M059J (cell line): ENCODE measurements around the gene METAP2. TPM values are rescaled to one million over a fixed set of nuclear protein-coding genes. Genes with fewer than 3 reads are reported as not detected.
A peak's percentile ranks its signal among the peaks of the same experiment; 100 is the strongest.
"Not testable (repeated sequence)": the region's sequence is repeated elsewhere in the genome, so short reads cannot be mapped to it uniquely, and the experiment has no call there.

ENCODE experiments used
- DNase-seq: peaks from one replicate; pipeline ENCODE4 v3.0.0-alpha.2; 2012; ENCODE audit warnings: low read depth
- total RNA-seq: library from RNA; depleted of rRNA; stranded (reverse); fragments of >200 nt; shearing (Covaris generic); gene quantifications from 2 replicates; pipeline ENCODE4 v1.2.3, GENCODE V29; 2014; rRNA removed

The METAP2 gene
- total RNA-seq: 76.9 and 80.2 TPM in 2 replicates

- DNase-seq: peak; percentile 96
Measured at GRCh38 chr12:95473884-95474659, at the start of gene METAP2. Gene METAP2, plus strand, starts transcription at chr12:95474152. Its CDS starts 28 bp downstream, at chr12:95474180.

- DNase-seq: peak; percentile 26
Measured at GRCh38 chr12:95424271-95424994, 49.5 kb upstream of the METAP2 start.

GRCh38 chr12:95429172-95429510 is 44.8 kb upstream of the METAP2 start:
- DNase-seq: no peak

GRCh38 chr12:95431120-95431519 is 42.8 kb upstream of the METAP2 start:
- no peak for DNase-seq

- no peak for DNase-seq
Measured at GRCh38 chr12:95435355-95435754, 38.6 kb upstream of the METAP2 start.

- DNase-seq: no peak
Measured at GRCh38 chr12:95437565-95437964, 36.4 kb upstream of the METAP2 start.

GRCh38 chr12:95439461-95440230 is 34.3 kb upstream of the METAP2 start:
- no peak for DNase-seq

- DNase-seq: peak; percentile 79
Measured at GRCh38 chr12:95440401-95440800, 33.6 kb upstream of the METAP2 start.

GRCh38 chr12:95443459-95443858 is 30.5 kb upstream of the METAP2 start:
- no peak for DNase-seq

- not testable (repeated sequence) for DNase-seq
Measured at GRCh38 chr12:95445099-95445498, 28.9 kb upstream of the METAP2 start.

- DNase-seq: no peak
Measured at GRCh38 chr12:95445884-95446505, 28.0 kb upstream of the METAP2 start.

GRCh38 chr12:95446506-95446900 is 27.4 kb upstream of the METAP2 start:
- DNase-seq: no peak

- DNase-seq: not testable (repeated sequence)
Measured at GRCh38 chr12:95449656-95450055, 24.3 kb upstream of the METAP2 start.

GRCh38 chr12:95452501-95452900 is 21.5 kb upstream of the METAP2 start:
- not testable (repeated sequence) for DNase-seq

- DNase-seq: peak; percentile 91
Measured at GRCh38 chr12:95453881-95454280, 20.1 kb upstream of the METAP2 start.

- DNase-seq: peak; percentile 81
Measured at GRCh38 chr12:95454780-95455215, 19.2 kb upstream of the METAP2 start.

- DNase-seq: peak; percentile 44
Measured at GRCh38 chr12:95457605-95458004, 16.3 kb upstream of the METAP2 start.

- no peak for DNase-seq
Measured at GRCh38 chr12:95458761-95459160, 15.2 kb upstream of the METAP2 start.

GRCh38 chr12:95459310-95459709 is 14.6 kb upstream of the METAP2 start:
- DNase-seq: no peak

GRCh38 chr12:95460105-95460504 is 13.8 kb upstream of the METAP2 start:
- DNase-seq: no peak

- DNase-seq: no peak
Measured at GRCh38 chr12:95460896-95461295, 13.1 kb upstream of the METAP2 start.

GRCh38 chr12:95462081-95462480 is 11.9 kb upstream of the METAP2 start:
- DNase-seq: no peak
